ENCODE results near the gene HOXB4.
A peak's percentile ranks its signal among the peaks of the same experiment; 100 is the strongest.

HOXB4 gene

GRCh38 chr17:48601539-48602425 is 23.6 kb upstream of the HOXB4 start:
- DNase-seq (ENCODE audit: low read depth in 2 of 2, low spot score in 1 of 2), result no peak

GRCh38 chr17:48601207-48601538 is 23.0 kb upstream of the HOXB4 start:
- no peak for DNase-seq (ENCODE audit: low read depth in 2 of 2, low spot score in 1 of 2)

- DNase-seq (ENCODE audit: low read depth in 2 of 2, low spot score in 1 of 2), result no peak
Observed at GRCh38 chr17:48600244-48601098, 22.3 kb upstream of the HOXB4 start.

- DNase-seq (ENCODE audit: low read depth in 2 of 2, low spot score in 1 of 2), result no peak
Observed at GRCh38 chr17:48599354-48599753, 21.2 kb upstream of the HOXB4 start.

- DNase-seq (ENCODE audit: low read depth in 2 of 2, low spot score in 1 of 2), result no peak
Observed at GRCh38 chr17:48598736-48599135, 20.6 kb upstream of the HOXB4 start.

GRCh38 chr17:48597778-48598631 is 19.9 kb upstream of the HOXB4 start:
- no peak for DNase-seq (ENCODE audit: low read depth in 2 of 2, low spot score in 1 of 2)

GRCh38 chr17:48597528-48597777 is 19.3 kb upstream of the HOXB4 start:
- DNase-seq (ENCODE audit: low read depth in 2 of 2, low spot score in 1 of 2), result no peak

- no peak for DNase-seq (ENCODE audit: low read depth in 2 of 2, low spot score in 1 of 2)
Observed at GRCh38 chr17:48596735-48597527, 18.8 kb upstream of the HOXB4 start.

GRCh38 chr17:48596000-48596734 is 18.0 kb upstream of the HOXB4 start:
- no peak for DNase-seq (ENCODE audit: low read depth in 2 of 2, low spot score in 1 of 2)

GRCh38 chr17:48595278-48595999 is 17.3 kb upstream of the HOXB4 start:
- no peak for DNase-seq (ENCODE audit: low read depth in 2 of 2, low spot score in 1 of 2)

- no peak for DNase-seq (ENCODE audit: low read depth in 2 of 2, low spot score in 1 of 2)
Observed at GRCh38 chr17:48594538-48595277, 16.6 kb upstream of the HOXB4 start.

- DNase-seq (ENCODE audit: low read depth in 2 of 2, low spot score in 1 of 2), result peak in 1 of 2 donors; percentile 58
Observed at GRCh38 chr17:48593840-48594537, 15.8 kb upstream of the HOXB4 start.

GRCh38 chr17:48593126-48593829 is 15.1 kb upstream of the HOXB4 start, which contains the start of gene HOXB5:
Gene HOXB5 (minus strand): TSS chr17:48593779. CDS start chr17:48593682, 97 bp downstream.
- no peak for DNase-seq (ENCODE audit: low read depth in 2 of 2, low spot score in 1 of 2)

GRCh38 chr17:48592577-48592976 is 14.4 kb upstream of the HOXB4 start:
- DNase-seq (ENCODE audit: low read depth in 2 of 2, low spot score in 1 of 2), result no peak

- no peak for DNase-seq (ENCODE audit: low read depth in 2 of 2, low spot score in 1 of 2)
Observed at GRCh38 chr17:48592057-48592514, 13.9 kb upstream of the HOXB4 start.

GRCh38 chr17:48591255-48592056 is 13.3 kb upstream of the HOXB4 start:
- no peak for DNase-seq (ENCODE audit: low read depth in 2 of 2, low spot score in 1 of 2)
